GM19397 (cell line): ENCODE data around the gene PDS5B.
"Not testable (repeated sequence)": the region's sequence is repeated elsewhere in the genome, so short reads cannot be mapped to it uniquely, and the experiment has no call there.

Source experiments
- ATAC-seq: cut with Tn5 transposase; IDR thresholded peaks from one replicate; pipeline ENCODE4 v1.9.1; 2021; ENCODE audit warnings: mild to moderate bottlenecking, moderate library complexity; ENCODE audit not compliant: unreplicated experiment

The PDS5B gene

DNA sequence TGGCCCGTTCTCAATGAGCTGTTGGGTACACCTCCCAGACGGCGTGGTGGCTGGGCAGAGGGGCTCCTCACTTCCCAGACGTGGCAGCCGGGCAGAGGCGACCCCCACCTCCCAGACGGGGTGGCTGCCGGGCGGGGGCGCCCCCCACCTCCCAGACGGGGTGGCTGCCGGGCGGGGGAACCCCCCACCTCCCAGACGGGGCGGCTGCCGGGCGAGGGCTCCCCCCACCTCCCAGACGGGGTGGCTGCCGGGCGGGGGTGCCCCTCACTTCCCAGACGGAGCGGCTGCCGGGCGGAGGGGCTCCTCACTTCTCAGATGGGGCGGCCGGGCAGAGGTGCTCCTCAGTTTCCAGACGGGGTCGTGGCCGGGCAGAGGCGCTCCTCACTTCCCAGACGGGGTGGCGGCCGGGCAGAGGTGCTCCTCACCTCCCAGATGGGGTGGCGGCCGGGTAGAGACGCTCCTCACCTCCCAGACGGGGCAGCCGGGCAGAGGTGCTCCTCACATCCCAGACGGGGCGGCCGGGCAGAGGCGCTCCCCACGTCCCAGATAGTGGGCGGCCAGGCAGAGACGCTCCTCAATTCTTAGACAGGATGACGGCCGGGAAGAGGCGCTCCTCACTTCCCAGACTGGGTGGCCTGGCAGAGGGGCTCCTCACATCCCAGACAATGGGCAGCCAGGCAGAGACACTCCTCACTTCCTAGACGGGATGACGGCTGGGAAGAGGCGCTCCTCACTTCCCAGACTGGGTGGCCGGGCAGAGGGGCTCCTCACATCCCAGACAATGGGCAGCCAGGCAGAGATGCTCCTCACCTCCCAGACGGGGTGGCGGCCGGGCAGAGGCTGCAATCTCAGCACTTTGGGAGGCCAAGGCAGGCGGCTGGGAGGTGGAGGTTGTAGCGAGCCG is 135.1 kb downstream of the PDS5B start:
- ATAC-seq: not testable (repeated sequence)

DNA sequence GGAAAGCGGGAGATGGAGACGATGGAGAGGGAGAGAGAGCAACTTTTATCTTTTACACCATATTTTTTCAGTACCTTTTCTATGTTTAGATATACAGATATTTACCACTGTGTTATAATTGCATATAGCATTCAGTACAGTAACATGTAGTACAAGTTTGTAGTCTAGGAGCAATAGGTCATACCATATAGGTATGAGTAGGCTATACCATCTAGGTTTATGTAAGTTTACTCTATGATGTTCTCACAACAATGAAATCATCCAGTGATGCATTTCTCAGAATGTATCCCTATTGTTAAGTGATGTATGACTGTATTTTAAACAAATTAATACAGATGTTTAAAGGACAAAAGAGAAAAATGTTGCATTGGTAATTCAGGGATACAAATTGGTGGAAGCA is 136.1 kb downstream of the PDS5B start:
- ATAC-seq: no peak

DNA sequence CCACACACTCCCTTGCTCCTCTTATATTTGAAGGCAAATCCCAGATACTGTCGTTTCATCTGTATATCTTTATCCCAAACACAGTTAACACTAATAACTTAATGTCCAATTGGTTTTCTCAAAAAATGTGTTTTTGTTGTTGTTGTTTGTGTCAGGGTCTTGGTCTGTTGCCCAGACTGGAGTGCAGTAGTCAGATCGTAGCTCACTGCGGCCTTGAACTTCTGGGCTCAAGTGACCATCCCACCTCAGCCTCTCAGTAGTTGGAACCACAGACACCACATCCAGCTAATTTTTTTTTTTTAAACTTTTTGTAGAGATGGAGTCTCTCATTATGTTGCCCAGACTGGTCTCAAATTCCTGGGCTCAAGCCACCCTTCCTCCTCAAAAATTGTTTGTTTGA is 137.7 kb downstream of the PDS5B start:
- ATAC-seq: no peak

DNA sequence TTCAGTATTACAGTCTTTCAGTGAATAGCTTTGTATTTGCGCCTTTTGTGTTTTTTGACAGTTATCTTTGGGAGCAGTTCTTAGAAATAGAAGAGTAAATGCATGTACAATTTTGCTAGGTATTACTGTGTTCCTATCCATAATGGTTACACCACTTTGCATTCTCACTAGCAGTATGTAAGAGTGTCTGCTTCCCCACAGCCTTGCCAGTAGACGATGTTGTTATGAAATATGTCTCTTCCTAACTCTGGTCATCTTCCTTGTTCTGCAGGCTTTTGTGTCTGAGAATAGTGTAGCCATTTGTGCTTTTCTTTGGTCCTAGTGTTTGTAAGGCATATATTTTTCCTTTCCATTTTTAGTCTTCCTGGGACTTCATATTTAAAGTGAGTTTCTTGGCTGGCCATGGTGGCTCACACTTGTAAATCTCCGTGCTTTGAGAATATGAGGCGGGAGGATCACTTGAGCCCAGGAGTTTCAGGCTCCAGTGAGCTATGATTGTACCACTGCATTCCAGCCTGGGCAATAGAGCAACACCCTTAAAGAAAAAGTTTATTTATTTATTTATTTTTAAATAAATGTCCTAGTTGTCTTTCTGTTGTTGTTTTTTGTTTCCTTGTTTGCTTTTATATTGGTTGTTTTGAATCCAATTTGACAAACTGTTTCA is 140.3 kb downstream of the PDS5B start:
- ATAC-seq: no peak

DNA sequence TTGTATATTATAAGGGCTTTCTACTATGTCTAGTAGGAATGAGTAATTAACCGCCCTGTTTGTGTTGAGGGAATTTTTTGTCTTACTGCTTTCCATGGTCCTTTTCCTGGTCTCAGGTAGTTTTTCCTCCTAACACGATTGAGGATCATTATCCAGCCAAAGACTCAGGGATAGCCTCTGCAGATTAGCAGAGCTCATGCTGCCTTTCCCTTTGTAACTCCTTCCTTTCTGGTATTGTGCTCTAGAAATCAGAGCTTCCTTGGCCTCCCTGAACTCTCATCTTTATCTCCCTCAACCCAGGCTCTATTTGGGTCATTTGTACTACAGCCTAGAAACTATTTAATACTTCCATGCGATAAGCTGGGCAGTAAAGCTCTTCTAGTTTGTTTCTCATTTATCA is 142.1 kb downstream of the PDS5B start:
- no peak for ATAC-seq

DNA sequence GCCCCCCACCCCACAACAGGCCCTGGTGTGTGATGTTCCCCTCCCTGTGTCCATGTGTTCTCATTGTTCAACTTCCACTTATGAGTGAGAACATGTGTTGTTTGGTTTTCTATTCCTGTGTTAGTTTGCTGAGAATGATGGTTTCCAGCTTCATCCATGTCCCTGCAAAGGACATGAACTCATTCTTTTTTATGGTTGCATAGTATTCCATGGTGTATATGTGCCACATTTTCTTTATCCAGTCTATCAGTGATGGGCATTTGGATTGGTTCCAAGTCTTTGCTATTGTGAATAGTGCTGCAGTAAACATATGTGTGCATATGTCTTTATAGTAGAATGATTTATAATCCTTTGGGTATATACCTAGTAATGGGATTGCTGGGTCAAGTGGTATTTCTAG is 142.8 kb downstream of the PDS5B start:
- ATAC-seq: not testable (repeated sequence)

DNA sequence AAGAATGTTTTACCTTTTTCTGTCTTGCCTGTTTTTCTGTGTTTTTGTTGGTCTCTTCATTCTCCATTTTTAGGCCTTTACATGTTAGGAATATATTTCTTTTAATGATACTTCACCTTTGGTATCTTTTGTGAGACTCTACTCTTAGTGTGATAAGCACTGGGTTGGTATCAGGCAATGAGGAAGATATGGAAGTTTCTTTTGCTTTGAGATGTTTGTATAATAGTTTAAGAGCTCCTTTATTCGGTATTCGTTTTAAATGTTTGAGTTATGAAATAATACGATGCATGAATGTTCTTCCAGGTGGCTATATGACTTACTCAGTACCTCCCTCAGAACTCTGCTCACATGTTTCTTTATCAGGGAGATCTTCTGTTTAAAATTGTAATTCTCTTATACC is 144.8 kb downstream of the PDS5B start:
- no peak for ATAC-seq

DNA sequence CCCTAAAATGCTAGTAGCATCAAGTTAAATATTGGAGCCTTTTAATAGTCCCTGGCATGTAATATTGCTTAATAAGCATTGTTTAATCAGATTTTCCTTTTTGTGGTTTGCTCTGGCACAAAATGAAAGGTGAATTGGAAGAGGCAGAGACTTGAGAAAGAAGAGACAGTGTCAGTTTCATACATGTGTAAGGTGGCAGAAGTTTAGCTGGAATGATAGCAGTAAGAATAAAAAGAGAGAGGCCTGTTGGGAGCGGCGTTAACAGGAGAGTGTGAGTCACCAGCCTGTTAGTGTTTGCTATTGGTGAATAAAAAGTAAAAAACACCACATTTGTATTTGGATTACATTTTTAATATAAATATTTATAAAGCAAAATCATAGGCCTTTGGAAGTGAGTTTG is 145.3 kb downstream of the PDS5B start:
- ATAC-seq: no peak

DNA sequence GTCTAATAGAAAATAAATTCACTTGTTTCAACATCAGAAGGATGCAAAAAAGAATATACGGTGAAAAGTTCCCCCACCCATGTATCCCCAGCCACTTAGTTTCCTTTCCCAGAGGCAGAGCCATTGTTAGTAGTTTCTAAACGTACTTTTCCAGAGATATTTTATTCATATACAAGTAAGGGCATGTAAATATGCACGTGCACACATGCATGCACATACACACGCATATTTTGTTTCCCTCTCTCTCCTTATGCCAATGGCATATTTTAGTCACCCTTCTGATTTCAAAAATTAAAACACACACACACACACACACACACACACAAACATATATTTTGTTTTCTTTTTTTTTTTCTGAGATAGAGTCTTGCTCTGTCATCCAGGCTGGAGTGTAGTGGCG is 147.4 kb downstream of the PDS5B start:
- ATAC-seq: no peak

DNA sequence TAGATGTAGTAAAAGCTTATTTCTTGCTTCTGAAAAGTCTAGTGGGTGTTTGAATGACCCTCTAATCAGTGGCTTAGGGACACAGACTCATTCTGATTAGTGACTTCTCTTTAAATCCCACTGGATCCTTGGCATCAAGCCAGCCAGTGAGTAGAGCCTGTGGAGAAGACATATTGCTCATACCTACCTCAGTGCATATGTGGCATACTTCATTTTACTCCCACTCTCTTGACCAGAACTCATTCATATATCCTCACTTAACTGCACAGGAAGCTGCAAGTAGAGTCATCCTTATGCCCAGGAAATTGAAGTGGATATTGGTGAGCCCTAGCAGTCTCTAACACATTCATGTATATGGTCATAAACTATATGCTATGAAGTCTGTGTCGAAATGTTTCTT is 148.3 kb downstream of the PDS5B start:
- ATAC-seq: no peak

DNA sequence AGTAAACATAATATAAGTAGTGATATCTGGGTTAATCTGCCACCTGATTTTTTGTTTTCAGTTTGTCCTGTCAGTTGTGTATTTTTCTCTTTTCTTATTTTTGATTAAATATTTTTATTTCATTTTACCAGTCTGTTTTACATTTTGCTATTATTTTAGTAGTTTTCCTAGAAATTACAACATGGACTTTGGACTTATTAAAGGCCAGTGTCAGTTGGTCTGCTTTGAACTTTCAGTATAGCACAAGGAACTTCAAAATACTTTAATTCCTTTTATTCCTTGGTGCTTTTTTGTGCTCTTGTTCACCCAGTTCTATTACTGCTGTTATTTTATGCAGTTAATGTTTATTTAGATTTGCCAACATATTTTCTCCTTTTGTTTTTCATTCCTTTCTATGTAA is 149.6 kb downstream of the PDS5B start:
- ATAC-seq: no peak

DNA sequence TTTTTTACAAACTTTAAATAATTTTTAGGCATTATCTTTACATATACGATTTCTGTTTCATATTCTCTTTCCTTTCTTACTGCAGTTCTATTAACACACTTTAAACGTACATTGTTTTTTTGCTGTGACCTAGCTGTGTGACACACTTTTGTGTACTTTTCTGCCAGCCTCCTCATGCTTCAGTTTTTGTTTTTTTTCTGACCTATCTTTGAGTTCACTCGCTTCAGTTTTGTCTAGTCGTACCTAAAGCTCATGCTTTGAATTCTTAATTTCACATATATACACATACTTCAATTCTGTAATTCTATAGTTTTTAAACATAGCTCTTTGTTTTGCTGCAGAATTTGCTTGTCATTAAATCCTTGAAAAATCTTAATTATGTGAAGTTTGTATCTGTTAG is 150.4 kb downstream of the PDS5B start:
- no peak for ATAC-seq

DNA sequence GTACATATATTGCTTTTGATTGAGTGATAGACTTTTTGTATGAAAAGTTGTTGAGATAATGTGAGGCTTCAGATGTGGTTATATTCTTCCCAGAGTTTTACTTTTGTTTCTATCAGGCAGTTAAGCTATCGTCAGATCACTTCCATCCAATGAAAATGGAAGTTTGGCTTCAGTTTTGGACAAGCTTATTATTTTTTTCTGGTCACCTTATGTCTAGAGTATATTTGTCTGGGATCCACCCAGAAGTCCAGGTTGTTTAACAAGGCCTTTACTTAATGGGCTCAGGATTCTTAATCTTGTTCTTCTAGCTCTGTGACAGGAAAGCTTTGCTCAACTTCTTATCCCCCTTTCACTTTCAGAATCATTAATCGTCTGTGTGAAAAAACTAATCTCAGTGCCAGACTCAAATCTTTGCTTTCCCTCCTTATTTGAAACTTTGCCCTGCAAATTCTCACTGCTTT is 150.9 kb downstream of the PDS5B start:
- ATAC-seq: peak; percentile 62

DNA sequence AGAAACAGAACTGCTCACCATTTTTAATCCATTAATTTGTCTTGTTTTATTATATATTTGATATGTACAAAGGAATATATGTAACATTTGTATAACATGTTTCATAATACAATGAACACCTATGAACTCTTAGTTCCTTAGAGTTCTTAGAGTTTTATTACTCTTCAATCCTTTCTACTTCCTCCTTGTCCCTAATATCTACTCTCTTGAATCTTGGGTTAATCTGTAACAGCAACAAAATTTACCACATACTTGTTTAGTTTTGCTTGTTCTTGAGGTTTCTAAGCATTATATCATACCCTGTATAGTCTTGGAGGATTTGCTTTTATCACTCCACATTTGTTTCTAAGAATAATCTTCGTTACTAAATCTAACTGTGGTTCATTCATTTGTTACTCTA is 151.4 kb downstream of the PDS5B start:
- ATAC-seq: peak; percentile 66

DNA sequence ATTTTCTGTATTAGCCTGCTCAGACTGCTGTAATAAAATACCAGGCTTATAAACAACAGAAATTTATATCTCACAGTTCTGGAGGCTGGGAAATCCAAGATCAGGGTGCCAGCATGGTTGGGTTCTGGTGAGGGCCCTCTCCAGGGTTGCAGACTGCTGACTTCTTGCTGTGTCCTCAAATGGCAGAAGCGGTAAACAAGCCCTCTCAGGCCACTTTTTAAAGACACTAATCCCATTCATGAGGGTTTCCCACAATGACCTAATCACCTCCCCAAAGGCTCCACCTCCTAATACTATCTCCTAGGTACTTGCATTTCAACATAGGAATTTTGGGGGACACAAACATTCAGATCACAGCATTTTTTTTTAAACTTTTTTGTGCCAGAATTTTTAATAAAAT is 159.3 kb downstream of the PDS5B start:
- no peak for ATAC-seq

DNA sequence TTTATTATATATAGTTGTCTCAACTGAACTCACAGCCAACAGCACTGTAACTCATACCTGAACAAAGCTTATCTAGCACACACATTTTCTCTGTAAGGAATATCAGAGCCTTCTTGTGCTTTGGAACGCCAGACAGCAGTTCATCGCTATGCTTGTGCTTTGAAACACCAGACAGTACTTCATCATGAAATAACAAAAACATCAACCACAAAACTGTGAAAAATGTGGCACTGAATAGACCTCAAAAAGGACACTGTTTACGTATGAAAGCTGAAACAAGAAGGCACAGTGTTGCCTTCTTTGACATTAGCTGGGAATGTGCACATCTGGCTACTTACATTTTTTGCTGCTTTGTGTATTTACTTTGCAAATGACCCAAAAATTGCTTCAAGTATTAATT is 160.2 kb downstream of the PDS5B start:
- ATAC-seq: no peak

DNA sequence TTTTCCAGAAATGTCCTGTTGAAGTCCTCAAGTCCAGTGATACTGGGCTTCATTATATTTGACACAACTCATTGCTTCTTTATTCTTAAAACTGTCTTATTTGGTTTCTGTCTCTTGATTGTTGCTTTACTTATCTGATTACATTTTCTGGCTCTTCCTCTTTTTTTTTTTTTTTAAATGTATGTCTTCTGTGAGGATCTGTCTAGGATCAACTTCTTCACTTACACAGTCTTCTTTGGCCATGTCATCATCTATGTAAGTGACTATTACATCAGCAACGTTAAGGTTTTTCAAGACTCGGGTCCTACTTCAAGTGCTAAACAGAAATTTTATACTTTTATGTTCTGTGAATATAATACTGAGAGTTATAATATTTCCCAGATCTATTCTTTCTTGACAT is 162.1 kb downstream of the PDS5B start:
- no peak for ATAC-seq

DNA sequence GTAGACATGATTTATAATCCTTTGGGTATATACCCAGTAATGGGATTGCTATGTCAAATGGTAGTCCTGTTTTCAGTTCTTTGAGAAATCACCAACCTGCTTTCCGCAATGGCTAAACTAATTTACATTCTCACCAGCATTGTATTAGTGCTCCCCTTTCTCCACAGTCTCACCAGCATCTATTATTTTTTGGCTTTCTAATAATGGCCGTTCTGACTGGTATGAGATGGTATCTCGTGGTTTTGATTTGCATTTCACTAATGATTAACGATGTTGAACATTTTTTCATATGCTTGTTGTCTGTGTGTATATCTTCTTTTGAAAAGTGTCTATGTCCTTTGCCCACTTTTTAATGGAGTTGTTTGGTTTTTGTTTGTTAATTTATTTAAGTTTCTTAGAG is 165.1 kb downstream of the PDS5B start:
- ATAC-seq: no peak

DNA sequence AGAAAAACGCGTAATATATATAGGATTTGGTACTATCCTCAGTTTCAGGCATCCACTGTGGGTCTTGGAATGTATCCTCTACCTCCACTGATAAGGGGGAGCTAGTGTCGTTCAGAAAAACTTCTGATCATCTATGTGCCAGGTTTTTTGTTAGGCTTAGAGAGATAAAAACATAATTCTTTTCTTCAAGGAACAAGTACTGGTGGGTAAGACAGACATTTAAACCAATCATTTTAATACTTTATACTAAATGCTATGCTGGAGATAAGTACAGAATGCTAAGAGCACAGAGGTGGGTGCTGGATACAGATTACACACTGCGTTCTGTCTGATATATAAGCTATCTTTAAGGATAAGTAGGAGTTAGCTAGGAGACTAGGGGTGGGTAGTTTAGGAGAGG is 166.1 kb downstream of the PDS5B start:
- no peak for ATAC-seq

DNA sequence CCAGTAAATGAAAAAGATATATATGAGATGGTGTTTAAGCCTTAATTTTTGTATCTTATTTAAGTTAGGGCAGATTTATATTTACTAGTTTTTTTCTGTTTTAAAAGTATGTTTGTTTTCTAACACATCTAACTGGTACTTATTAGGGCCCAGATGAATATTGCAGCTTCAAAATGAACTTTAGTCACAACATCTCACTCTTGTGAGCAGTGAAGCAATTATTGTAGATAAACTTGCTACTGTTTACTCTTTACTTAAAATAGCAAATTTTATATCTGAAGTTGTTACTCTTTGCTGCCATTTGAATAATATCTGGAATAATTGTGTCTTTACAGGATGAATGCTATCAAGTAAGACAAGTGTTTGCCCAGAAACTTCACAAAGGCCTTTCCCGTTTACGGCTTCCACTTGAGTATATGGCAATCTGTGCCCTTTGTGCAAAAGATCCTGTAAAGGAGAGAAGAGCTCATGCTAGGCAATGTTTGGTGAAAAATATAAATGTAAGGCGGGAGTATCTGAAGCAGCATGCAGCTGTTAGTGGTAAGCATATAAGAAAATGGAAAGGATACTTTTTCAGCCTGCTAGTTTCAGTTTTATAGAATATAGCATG is 166.8 kb downstream of the PDS5B start:
- no peak for ATAC-seq

DNA sequence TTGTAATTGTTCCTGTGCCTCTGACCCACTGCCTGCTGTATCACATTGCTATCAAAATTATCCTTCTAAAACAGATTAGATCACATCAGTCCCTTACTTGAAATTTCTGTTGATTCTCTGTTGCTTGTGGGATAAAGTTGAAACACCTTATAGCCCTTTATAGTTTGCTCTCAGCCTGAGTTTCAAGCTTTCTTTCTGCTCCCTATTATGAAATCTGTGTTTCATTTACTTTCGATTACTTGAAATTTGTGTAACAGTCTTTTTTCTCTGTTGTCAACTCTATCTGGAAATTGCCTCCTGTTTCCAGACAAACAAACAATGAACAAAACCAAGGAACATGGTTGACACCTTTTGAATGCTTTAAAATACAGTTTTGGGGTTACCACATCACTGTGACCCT is 167.9 kb downstream of the PDS5B start:
- ATAC-seq: no peak

DNA sequence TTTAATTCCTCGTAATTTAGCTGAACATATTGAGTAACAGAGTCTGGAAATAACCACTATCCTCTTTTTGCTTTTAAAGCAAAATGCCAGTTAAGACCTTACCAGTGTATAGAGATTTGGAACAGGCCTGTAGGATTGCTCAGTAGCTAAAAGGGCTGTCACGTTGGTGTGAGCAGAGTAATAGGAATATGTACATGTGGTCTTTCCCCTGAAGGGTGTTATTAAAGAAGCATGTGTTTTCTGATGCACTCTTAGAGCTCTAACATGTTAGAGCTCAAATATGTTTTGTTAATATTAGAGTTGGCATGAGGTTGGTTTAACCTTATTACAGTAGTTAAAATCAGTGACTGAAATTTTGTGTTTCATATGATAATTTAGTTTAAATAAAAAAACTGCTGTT is 172.9 kb downstream of the PDS5B start:
- ATAC-seq: no peak
